GM12878 (cell line): Measurements from ENCODE around the gene ELSPBP1. TPM values are rescaled to one million over a fixed set of nuclear protein-coding genes. Genes with fewer than 3 reads are reported as not detected.
"Not testable (repeated sequence)": the region's sequence is repeated elsewhere in the genome, so short reads cannot be mapped to it uniquely, and the experiment has no call there.

Experiments
- ATAC-seq: fragments of 200-7000 bp; cut with Tn5 transposase; 3 replicates; pipeline ENCODE4 v1.9.1; 2020; ENCODE audit warnings: mild to moderate bottlenecking, moderate library complexity
- BruUV-seq: library from RNA; stranded (reverse); fragments of 400-500 nt; replicated peaks from 2 replicates; lab custom pipeline; 2021; lab: Mats Ljungman, UMichigan
- CTCF ChIA-PET: fragments of 300-600 bp; sonication (Branson Sonifier 250); formaldehyde crosslinking; extraction: SDS; loops from one replicate; lab custom pipeline; 2021; ENCODE audit warnings: inconsistent platforms; lab: Yijun Ruan, JAX
- POLR2A ChIA-PET: fragments of 350-600 bp; formaldehyde crosslinking; extraction: SDS; loops from one replicate; lab custom pipeline; 2021; ENCODE audit warnings: inconsistent platforms; lab: Charles Lee
- RAD21 ChIA-PET: fragments of 300-600 bp; sonication (Branson Sonifier 250); formaldehyde crosslinking; loops from one replicate; lab custom pipeline; 2023; ENCODE audit warnings: antibody characterized with exemption; ENCODE audit not compliant: unreplicated experiment; lab: Charles Lee
- SMC1A ChIA-PET: fragments of 300-600 bp; sonication (Branson Sonifier 250); formaldehyde crosslinking; loops from one replicate; lab custom pipeline; 2023; ENCODE audit not compliant: unreplicated experiment, uncharacterized antibody; lab: Charles Lee
- DNase-seq: peaks from one replicate; pipeline ENCODE4 v3.0.0-alpha.2; 2011; ENCODE audit warnings: low read depth, low spot score
- FAIRE-seq: peaks from 3 replicates; lab custom pipeline; 2011; peaks lifted over from hg19 to GRCh38; lab: Jason Lieb, UNC
- H2AFZ ChIP-seq: 2 replicates; pipeline ENCODE4 v1.6.0; 2011; ENCODE audit warnings: low read depth, low read length, control low read depth; ENCODE audit not compliant: control insufficient read depth
- H3K27ac ChIP-seq: 2 replicates; pipeline ENCODE4 v1.5.1; 2011; ENCODE audit warnings: control low read depth; ENCODE audit not compliant: control insufficient read depth, insufficient read depth
- H3K27me3 ChIP-seq, 2 experiments: replicated peaks in 1 of 2; 2 replicates each; pipeline versions ENCODE4 v1.6.0 to v1.6.1; 2011; ENCODE audit warnings: low read length in 1 of 2; ENCODE audit not compliant: control insufficient read depth in 2 of 2, insufficient read depth in 2 of 2
- H3K36me3 ChIP-seq, 2 experiments: 2 replicates each; pipeline ENCODE4 v1.5.1; 2011; ENCODE audit warnings: low read length in 1 of 2; ENCODE audit not compliant: control insufficient read depth in 2 of 2, insufficient read depth in 2 of 2
- H3K4me1 ChIP-seq: 2 replicates; pipeline ENCODE4 v1.6.1; 2011; ENCODE audit warnings: mild to moderate bottlenecking, low read length, moderate library complexity, mixed read lengths; ENCODE audit not compliant: control insufficient read depth, insufficient read depth
- H3K4me2 ChIP-seq: 2 replicates; pipeline ENCODE4 v1.6.0; 2011; ENCODE audit warnings: control low read depth; ENCODE audit not compliant: control insufficient read depth, insufficient read depth
- H3K4me3 ChIP-seq: fragments of 200-600 bp; sonication (generic); 2 replicates; pipeline ENCODE4 v1.5.1; 2016
- H3K79me2 ChIP-seq: 2 replicates; pipeline ENCODE4 v1.6.0; 2011; ENCODE audit warnings: low read length; ENCODE audit not compliant: control insufficient read depth, insufficient read depth
- H3K9ac ChIP-seq: 2 replicates; pipeline ENCODE4 v1.8.0; 2011; ENCODE audit warnings: low read length, control low read depth, mixed read lengths; ENCODE audit not compliant: control insufficient read depth, insufficient read depth
- H3K9me3 ChIP-seq: replicated peaks from 3 replicates; pipeline ENCODE4 v1.5.1; 2011; ENCODE audit warnings: mild to moderate bottlenecking, low read length; ENCODE audit not compliant: control insufficient read depth, insufficient read depth
- H4K20me1 ChIP-seq: 2 replicates; pipeline ENCODE4 v1.6.0; 2011; ENCODE audit not compliant: control insufficient read depth, insufficient read depth
- ASH2L ChIP-seq: fragments of 300-600, 200-600 bp; sonication (generic); IDR thresholded peaks from 2 replicates; pipeline ENCODE4 v1.6.1; 2017; ENCODE audit warnings: low read depth, mild to moderate bottlenecking, borderline replicate concordance
- FOS ChIP-seq: IDR thresholded peaks from 3 replicates; pipeline ENCODE4 v1.6.1; 2011; ENCODE audit warnings: borderline replicate concordance; ENCODE audit not compliant: insufficient read length; ENCODE audit errors: extremely low read depth
- JUNB ChIP-seq: IDR thresholded peaks from 2 replicates; pipeline ENCODE4 v1.6.1; 2016; ENCODE audit warnings: antibody characterized with exemption, mild to moderate bottlenecking
- MTA3 ChIP-seq: IDR thresholded peaks from 2 replicates; pipeline ENCODE4 v1.6.1; 2012; ENCODE audit warnings: low read length, inconsistent platforms, borderline replicate concordance
- MYB ChIP-seq: fragments of 150-350 bp; IDR thresholded peaks from 2 replicates; pipeline ENCODE4 v1.6.1; 2014; ENCODE audit warnings: mild to moderate bottlenecking, low read depth, low read length, borderline replicate concordance
- PAX8 ChIP-seq: fragments of 450-650 bp; IDR thresholded peaks from 2 replicates; pipeline ENCODE4 v1.6.1; 2017; ENCODE audit warnings: mild to moderate bottlenecking, moderate library complexity
- RCOR1 ChIP-seq: conservative IDR thresholded peaks from 2 replicates; pipeline ENCODE4 v1.6.1; 2012; ENCODE audit warnings: low read depth, low read length, improper control_type of control experiment
- SMAD1 ChIP-seq: fragments of 450-650 bp; IDR thresholded peaks from 2 replicates; pipeline ENCODE4 v1.6.1; 2018; ENCODE audit warnings: mild to moderate bottlenecking, low read depth; ENCODE audit not compliant: partially characterized antibody
- SRF ChIP-seq, 2 experiments: IDR thresholded peaks; 2 replicates each; pipeline ENCODE4 v1.6.1; 2011; ENCODE audit warnings: low read depth in 2 of 2, low read length in 2 of 2, mild to moderate bottlenecking in 1 of 2, moderate library complexity in 1 of 2
- TBL1XR1 ChIP-seq: IDR thresholded peaks from 2 replicates; pipeline ENCODE4 v1.6.1; 2012; ENCODE audit warnings: low read depth, low read length, improper control_type of control experiment
- TCF7 ChIP-seq: IDR thresholded peaks from 2 replicates; pipeline ENCODE4 v1.6.1; 2014; ENCODE audit warnings: antibody characterized with exemption, borderline replicate concordance
- WRNIP1 ChIP-seq: IDR thresholded peaks from 2 replicates; pipeline ENCODE4 v1.6.1; 2011; ENCODE audit warnings: low read depth, low read length, improper control_type of control experiment, borderline replicate concordance
- WGBS: methylation state at CpG from one replicate; pipeline ENCODE4 v1.1.6; 2016; ENCODE audit warnings: low lambda C conversion rate; ENCODE audit not compliant: insufficient replicate concordance, insufficient coverage; ENCODE audit errors: missing lambda C conversion rate; 5-methylcytosine and 5-hydroxymethylcytosine counted together
- in situ Hi-C: fragments of 300-500 bp; cut with MboI; formaldehyde crosslinking; loops from 9 replicates; pipeline ENCODE4 v1.14.3; 2018; ENCODE audit warnings: mixed read lengths
- intact Hi-C: fragments of 100-400 bp; cut with micrococcal nuclease; formaldehyde crosslinking; loops from one replicate; pipeline ENCODE4 v1.14.2; 2022; ENCODE audit not compliant: unreplicated experiment
- polyA plus RNA-seq, 11 experiments: library from polyadenylated mRNA; depleted of rRNA in 4 of 11; unstranded in 6 of 11; stranded (reverse) in 5 of 11; fragments of >200 nt; fragmentation: Nextera tagmentation in 4 of 11; fragmentation: Illumina TruSeq in 1 of 11; extraction: Ambion mirVana in 4 of 11; extraction: Trizol in 1 of 11; gene quantifications; 1 replicate in 1 of 11; 2 replicates in 10 of 11; pipeline versions ENCODE4 v1.2.1 to v1.2.3, GENCODE V29; 2011 to 2016; ENCODE audit warnings: inconsistent platforms in 2 of 11, missing spikeins in 2 of 11, low read depth in 1 of 11
- total RNA-seq, 4 experiments: library from RNA; depleted of rRNA in 3 of 4; stranded (reverse); fragments of >200 nt in 3 of 4; fragmentation: Illumina TruSeq in 1 of 4; extraction: Trizol in 1 of 4; gene quantifications; 2 replicates each; pipeline versions ENCODE4 v1.2.1 to v1.2.3, GENCODE V29; 2013 to 2021
- TF ChIP-seq, protein P1 (sequence below): IDR thresholded peaks from 2 replicates; pipeline ENCODE4 v1.6.1; 2012; ENCODE audit warnings: mild to moderate bottlenecking, low read depth, low read length

ELSPBP1 gene
- total and polyA plus RNA-seq, 10 of the 15 experiments (the other 5 are each of a cell fraction or from before 2014, with no cell fraction given), result not detected

DNA sequence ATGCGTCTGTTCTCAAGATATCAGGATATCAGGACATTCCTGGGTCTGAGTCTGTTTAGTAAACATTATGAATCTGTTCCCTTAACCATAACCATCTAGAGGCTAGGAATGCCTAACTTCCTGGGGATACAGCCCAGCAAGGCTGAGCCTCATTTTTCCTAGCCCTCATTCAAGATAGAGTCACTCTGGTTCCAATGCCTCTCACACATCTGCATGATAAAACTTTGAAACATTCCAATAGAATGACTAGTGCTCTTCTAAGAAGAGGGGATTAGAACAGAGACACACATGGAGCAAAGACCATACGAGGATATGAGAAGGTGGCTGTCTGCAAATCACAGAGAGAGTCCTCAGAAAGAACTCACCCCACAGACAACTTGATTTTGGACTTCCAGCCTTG, 70.1 kb downstream of the ELSPBP1 start (continued):
- TF ChIP-seq TBL1XR1 (no peak), JUNB (no peak), TCF7 (no peak), PAX8 (no peak), WRNIP1 (no peak), SMAD1 (no peak), ASH2L (no peak), MTA3 (no peak), MYB (no peak), SRF (IDR thresholded peaks at IDR 0.05; ENCODE audit: low read depth in 2 of 2, low read length in 2 of 2) (no peak), RCOR1 (no peak), FOS (no peak)

DNA sequence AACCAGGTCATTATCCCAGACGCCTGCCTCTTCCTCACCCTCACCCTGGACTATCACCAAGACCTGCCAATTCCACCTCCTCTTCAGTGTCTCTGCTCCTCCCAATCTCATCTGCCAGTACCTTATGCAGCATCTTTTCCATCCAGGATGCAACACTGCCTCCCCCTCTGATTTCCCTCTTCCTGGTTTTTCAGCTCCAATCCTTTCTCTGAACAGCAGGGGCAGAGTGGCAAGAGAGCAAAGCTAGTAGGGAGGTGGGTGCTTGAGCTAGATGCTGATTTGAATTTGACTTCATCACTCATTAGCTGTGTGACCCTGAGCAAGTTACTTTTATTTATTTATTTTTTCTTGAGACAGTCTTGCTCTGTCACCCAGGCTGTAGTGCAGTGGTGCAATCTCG, 75.0 kb downstream of the ELSPBP1 start:
- ATAC-seq, result no peak
- H3K36me3 ChIP-seq, result no peaks in the 10 kb centered on the region
- no peaks in the 10 kb centered on the region for H3K79me2 ChIP-seq
- ChIA-PET SMC1A (no interaction called here), RAD21 (no interaction called here), CTCF (no interaction called here), POLR2A (no interaction called here)
- DNase-seq, result no peak
- in situ Hi-C loops, result no loop called here
- TF ChIP-seq, protein P1, sequence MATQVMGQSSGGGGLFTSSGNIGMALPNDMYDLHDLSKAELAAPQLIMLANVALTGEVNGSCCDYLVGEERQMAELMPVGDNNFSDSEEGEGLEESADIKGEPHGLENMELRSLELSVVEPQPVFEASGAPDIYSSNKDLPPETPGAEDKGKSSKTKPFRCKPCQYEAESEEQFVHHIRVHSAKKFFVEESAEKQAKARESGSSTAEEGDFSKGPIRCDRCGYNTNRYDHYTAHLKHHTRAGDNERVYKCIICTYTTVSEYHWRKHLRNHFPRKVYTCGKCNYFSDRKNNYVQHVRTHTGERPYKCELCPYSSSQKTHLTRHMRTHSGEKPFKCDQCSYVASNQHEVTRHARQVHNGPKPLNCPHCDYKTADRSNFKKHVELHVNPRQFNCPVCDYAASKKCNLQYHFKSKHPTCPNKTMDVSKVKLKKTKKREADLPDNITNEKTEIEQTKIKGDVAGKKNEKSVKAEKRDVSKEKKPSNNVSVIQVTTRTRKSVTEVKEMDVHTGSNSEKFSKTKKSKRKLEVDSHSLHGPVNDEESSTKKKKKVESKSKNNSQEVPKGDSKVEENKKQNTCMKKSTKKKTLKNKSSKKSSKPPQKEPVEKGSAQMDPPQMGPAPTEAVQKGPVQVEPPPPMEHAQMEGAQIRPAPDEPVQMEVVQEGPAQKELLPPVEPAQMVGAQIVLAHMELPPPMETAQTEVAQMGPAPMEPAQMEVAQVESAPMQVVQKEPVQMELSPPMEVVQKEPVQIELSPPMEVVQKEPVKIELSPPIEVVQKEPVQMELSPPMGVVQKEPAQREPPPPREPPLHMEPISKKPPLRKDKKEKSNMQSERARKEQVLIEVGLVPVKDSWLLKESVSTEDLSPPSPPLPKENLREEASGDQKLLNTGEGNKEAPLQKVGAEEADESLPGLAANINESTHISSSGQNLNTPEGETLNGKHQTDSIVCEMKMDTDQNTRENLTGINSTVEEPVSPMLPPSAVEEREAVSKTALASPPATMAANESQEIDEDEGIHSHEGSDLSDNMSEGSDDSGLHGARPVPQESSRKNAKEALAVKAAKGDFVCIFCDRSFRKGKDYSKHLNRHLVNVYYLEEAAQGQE, result no peak
- FAIRE-seq, result no peak
- WGBS, result 75% methylated on average over 2 of the region's 2 CpGs
- H3K27me3 ChIP-seq, result no peaks in the 10 kb centered on the region
- no peak overlapping the region for H2AFZ ChIP-seq
- H3K27ac ChIP-seq, result no peak overlapping the region
- H3K9ac ChIP-seq, result no peak overlapping the region
- no peaks in the 10 kb centered on the region for H3K4me1 ChIP-seq
- no peaks in the 10 kb centered on the region for H4K20me1 ChIP-seq
- no peak overlapping the region for H3K4me3 ChIP-seq
- intact Hi-C loops, result no loop called here
- H3K4me2 ChIP-seq, result no peak overlapping the region
- no TSS peak for BruUV-seq
- no peaks in the 10 kb centered on the region for H3K9me3 ChIP-seq

DNA sequence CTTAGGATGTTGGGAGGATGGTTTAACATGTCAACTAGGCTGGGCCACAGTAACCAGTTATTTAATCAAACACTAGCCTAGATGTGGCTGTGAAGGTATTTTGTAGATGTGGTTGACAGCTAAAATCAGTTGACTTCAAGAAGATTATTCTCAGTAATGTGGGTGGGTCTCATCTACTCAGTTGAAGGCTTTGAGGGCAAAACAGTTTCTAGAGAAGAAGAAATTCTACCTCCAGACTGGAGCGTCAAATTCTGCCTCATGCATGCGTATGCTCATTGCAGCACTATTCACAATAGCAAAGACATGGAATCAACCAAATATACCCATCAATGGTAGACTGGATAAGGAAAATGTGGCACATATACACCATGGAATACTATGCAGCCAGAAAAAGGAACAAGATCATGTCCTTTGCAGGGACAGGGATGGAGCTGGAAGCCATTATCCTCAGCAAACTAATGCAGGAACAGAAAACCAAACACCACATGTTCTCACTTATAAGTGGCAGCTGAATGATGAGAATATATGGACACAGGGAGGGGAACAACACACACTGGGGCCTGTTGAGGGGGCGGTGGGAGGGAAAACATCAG, 75.8 kb downstream of the ELSPBP1 start:
- H3K4me3 ChIP-seq, H3K4me2 ChIP-seq, DNase-seq, intact Hi-C loops, SMC1A ChIA-PET, H2AFZ ChIP-seq, H3K27me3 ChIP-seq, H3K4me1 ChIP-seq, BruUV-seq, H3K9me3 ChIP-seq, H3K9ac ChIP-seq, ATAC-seq, in situ Hi-C loops, RAD21 ChIA-PET, CTCF ChIA-PET, FAIRE-seq, H4K20me1 ChIP-seq, H3K36me3 ChIP-seq, H3K27ac ChIP-seq, POLR2A ChIA-PET, H3K79me2 ChIP-seq: not testable (repeated sequence)
- 84% methylated on average over 3 of the region's 3 CpGs for WGBS
